Activated gamma-delta T cell (primary cell): ENCODE data around the gene GPX4.
"Not testable (repeated sequence)": the region's sequence is repeated elsewhere in the genome, so short reads cannot be mapped to it uniquely, and the experiment has no call there.

Experiments used
- DNase-seq: peaks from one replicate; lab custom pipeline; 2025; lab: John Stamatoyannopoulos, UW

GPX4 gene

GRCh38 chr19:1113986-1114483 lies 10.2 kb downstream of the GPX4 start:
- no peak for DNase-seq

GRCh38 chr19:1114728-1115127 lies 10.9 kb downstream of the GPX4 start:
- DNase-seq: not testable (repeated sequence)

GRCh38 chr19:1115646-1116420 lies 12.0 kb downstream of the GPX4 start:
- no peak for DNase-seq

- no peak for DNase-seq
Observed at GRCh38 chr19:1116726-1117581, 13.2 kb downstream of the GPX4 start.

GRCh38 chr19:1117654-1118053 lies 13.9 kb downstream of the GPX4 start:
- DNase-seq: no peak

- DNase-seq: no peak
Observed at GRCh38 chr19:1118999-1119398, 15.2 kb downstream of the GPX4 start.

GRCh38 chr19:1119475-1120217 lies 15.9 kb downstream of the GPX4 start:
- DNase-seq: no peak

- DNase-seq: no peak
Observed at GRCh38 chr19:1121395-1121794, 17.6 kb downstream of the GPX4 start.

- DNase-seq: no peak
Observed at GRCh38 chr19:1122021-1122971, 18.5 kb downstream of the GPX4 start.

GRCh38 chr19:1122972-1123363 lies 19.2 kb downstream of the GPX4 start:
- DNase-seq: no peak

- DNase-seq: no peak
Observed at GRCh38 chr19:1123381-1123780, 19.6 kb downstream of the GPX4 start.

GRCh38 chr19:1123885-1124677 lies 20.3 kb downstream of the GPX4 start:
- DNase-seq: no peak

GRCh38 chr19:1125601-1126467 lies 22.0 kb downstream of the GPX4 start:
- DNase-seq: no peak

GRCh38 chr19:1126984-1127760 lies 23.4 kb downstream of the GPX4 start:
- no peak for DNase-seq

- no peak for DNase-seq
Observed at GRCh38 chr19:1128106-1128505, 24.3 kb downstream of the GPX4 start.

- DNase-seq: not testable (repeated sequence)
Observed at GRCh38 chr19:1129084-1129483, 25.3 kb downstream of the GPX4 start.

GRCh38 chr19:1129535-1129934 lies 25.7 kb downstream of the GPX4 start:
- DNase-seq: no peak
